H1 (cell line): ENCODE results near the gene SLC28A1.

ENCODE experiments used
- POLR2AphosphoS5 ChIP-seq: IDR thresholded peaks from 2 replicates; pipeline ENCODE4 v1.6.1; 2011; ENCODE audit warnings: low read depth, low read length
- YY1 ChIP-seq: IDR thresholded peaks from 2 replicates; pipeline ENCODE4 v1.6.1; 2011; ENCODE audit warnings: low read depth, mild to moderate bottlenecking, low read length

- TF ChIP-seq YY1 (no peak), POLR2AphosphoS5 (no peak)
These were observed 59.8 kb downstream of the SLC28A1 start for GRCh38 chr15:84944311-84944710.
